OCI-LY7 (cell line): ENCODE measurements around the gene IRF8. TPM values are rescaled to one million over a fixed set of nuclear protein-coding genes. Genes with fewer than 3 reads are reported as not detected.

Experiments
- BruUV-seq: library from RNA; stranded (reverse); fragments of 400-500 nt; replicated peaks from 2 replicates; lab custom pipeline; 2021; lab: Mats Ljungman, UMichigan
- CTCF ChIA-PET: fragments of 300-600 bp; sonication (Branson Sonifier 250); formaldehyde crosslinking; loops from one replicate; lab custom pipeline; 2022; ENCODE audit warnings: antibody characterized with exemption; ENCODE audit not compliant: unreplicated experiment; lab: Charles Lee
- POLR2A ChIA-PET: fragments of 300-600 bp; sonication (Branson Sonifier 250); formaldehyde crosslinking; loops from one replicate; lab custom pipeline; 2022; ENCODE audit warnings: antibody characterized with exemption; lab: Charles Lee
- DNase-seq: peaks from one replicate; pipeline ENCODE4 v3.0.0-alpha.2; 2015; ENCODE audit warnings: low spot score
- H2AFZ ChIP-seq: fragments of 200-600 bp; sonication (generic), shearing (Covaris generic); 2 replicates; pipeline ENCODE4 v1.6.1; 2014; ENCODE audit warnings: mild to moderate bottlenecking, antibody characterized with exemption, low read length, moderate library complexity
- H3K27ac ChIP-seq: fragments of 200-600 bp; sonication (generic); 2 replicates; pipeline ENCODE4 v1.5.1; 2014; ENCODE audit warnings: mixed run types, low read depth, mild to moderate bottlenecking, moderate library complexity, low read length, inconsistent platforms; ENCODE audit not compliant: poor library complexity, severe bottlenecking
- H3K36me3 ChIP-seq: fragments of 200-600 bp; sonication (generic); 2 replicates; pipeline ENCODE4 v1.6.1; 2014; ENCODE audit warnings: mild to moderate bottlenecking, antibody characterized with exemption, low read length, moderate library complexity, mixed read lengths; ENCODE audit not compliant: insufficient read depth
- H3K4me1 ChIP-seq: fragments of 200-600 bp; sonication (generic); 2 replicates; pipeline ENCODE4 v1.5.1; 2014; ENCODE audit warnings: mild to moderate bottlenecking, low read length; ENCODE audit not compliant: insufficient read depth, poor library complexity, severe bottlenecking
- H3K4me2 ChIP-seq: fragments of 200-600 bp; sonication (generic); 2 replicates; pipeline ENCODE4 v1.6.1; 2014; ENCODE audit warnings: mild to moderate bottlenecking, low read length
- H3K4me3 ChIP-seq: fragments of 200-600 bp; sonication (generic); 2 replicates; pipeline ENCODE4 v1.5.1; 2014; ENCODE audit warnings: mild to moderate bottlenecking, low read depth, low read length; ENCODE audit not compliant: poor library complexity, severe bottlenecking
- H3K79me2 ChIP-seq: fragments of 200-600 bp; sonication (generic); 2 replicates; pipeline ENCODE4 v1.6.1; 2016; ENCODE audit warnings: low read depth, mild to moderate bottlenecking, low read length, moderate library complexity, mixed read lengths; ENCODE audit not compliant: insufficient read depth
- H3K9me2 ChIP-seq: fragments of 200-600 bp; sonication (generic); 2 replicates; pipeline ENCODE4 v1.6.1; 2016; ENCODE audit warnings: mild to moderate bottlenecking, low read length, mixed read lengths; ENCODE audit not compliant: insufficient read depth
- H3K9me3 ChIP-seq: fragments of 200-600 bp; sonication (generic); 2 replicates; pipeline ENCODE4 v1.6.1; 2014; ENCODE audit warnings: mild to moderate bottlenecking, mixed run types, low read length, mixed read lengths
- H4K20me1 ChIP-seq: fragments of 200-600 bp; sonication (generic); 2 replicates; pipeline ENCODE4 v1.6.1; 2014; ENCODE audit warnings: mild to moderate bottlenecking, antibody characterized with exemption, low read length, moderate library complexity, mixed read lengths; ENCODE audit not compliant: insufficient read depth
- CTCF ChIP-seq: fragments of 200-600 bp; sonication (generic); conservative IDR thresholded peaks from 2 replicates; pipeline ENCODE4 v1.5.1; 2014; ENCODE audit warnings: mild to moderate bottlenecking, antibody characterized with exemption, low read length, moderate library complexity, mixed read lengths
- EZH2phosphoT487 ChIP-seq: fragments of 200-600 bp; sonication (generic); IDR thresholded peaks from 2 replicates; pipeline ENCODE4 v1.6.1; 2018; ENCODE audit warnings: low read depth, borderline replicate concordance, mild to moderate bottlenecking, mixed run types, antibody characterized with exemption, low read length, moderate library complexity, mixed read lengths
- intact Hi-C: fragments of 100-400 bp; cut with micrococcal nuclease; formaldehyde crosslinking; loops from one replicate; pipeline ENCODE4 v1.10.0; 2022; ENCODE audit not compliant: unreplicated experiment
- total RNA-seq, 2 experiments: library from RNA; depleted of rRNA in 1 of 2; stranded (reverse); fragments of >200 nt in 1 of 2; shearing (Covaris generic) in 1 of 2; gene quantifications; 2 replicates each; pipeline ENCODE4 v1.2.3, GENCODE V29; 2014 to 2022

The IRF8 gene
- total RNA-seq, 2 experiments from 2014 or later, result 181 to 224 TPM

- Histone ChIP-seq H3K36me3 (no peaks in the 10 kb centered on the region), H4K20me1 (no peaks in the 10 kb centered on the region), H2AFZ (no peak overlapping the region), H3K4me2 (no peak overlapping the region), H3K27ac (no peak overlapping the region), H3K9me2 (no peaks in the 10 kb centered on the region), H3K4me1 (no peaks in the 10 kb centered on the region), H3K79me2 (no peaks in the 10 kb centered on the region), H3K9me3 (no peaks in the 10 kb centered on the region), H3K4me3 (no peak overlapping the region)
- POLR2A ChIA-PET, result no interaction called here
- no TSS peak for BruUV-seq
- DNase-seq, result no peak
- CTCF ChIA-PET, result no interaction called here
- intact Hi-C loops, result no loop called here
- no peak for TF ChIP-seq EZH2phosphoT487
- TF ChIP-seq CTCF, result no peak
Observed at GRCh38 chr16:85878407-85878806, 20.6 kb upstream of the IRF8 start.

- no peaks in the 10 kb centered on the region for H4K20me1 ChIP-seq
- H3K9me2 ChIP-seq, result no peaks in the 10 kb centered on the region
- no peaks in the 10 kb centered on the region for H3K9me3 ChIP-seq
- ChIA-PET CTCF (no interaction called here), POLR2A (no interaction called here)
- no peaks in the 10 kb centered on the region for H3K4me1 ChIP-seq
- H3K4me2 ChIP-seq, result no peak overlapping the region
- no peak for DNase-seq
- no peak overlapping the region for H3K27ac ChIP-seq
- no peaks in the 10 kb centered on the region for H3K79me2 ChIP-seq
- intact Hi-C loops, result no loop called here
- BruUV-seq, result no TSS peak
- H2AFZ ChIP-seq, result no peak overlapping the region
- no peaks in the 10 kb centered on the region for H3K36me3 ChIP-seq
- no peak overlapping the region for H3K4me3 ChIP-seq
- TF ChIP-seq EZH2phosphoT487 (no peak), CTCF (no peak)
Observed at GRCh38 chr16:85878875-85879274, 20.1 kb upstream of the IRF8 start.

- CTCF ChIA-PET, result no interaction called here
- H3K4me2 ChIP-seq, result no peak overlapping the region
- no TSS peak for BruUV-seq
Observed at GRCh38 chr16:85879549-85879948, 19.4 kb upstream of the IRF8 start.

More at GRCh38 chr16:85879549-85879948, 19.4 kb upstream of the IRF8 start:
- POLR2A ChIA-PET, result no interaction called here
- Histone ChIP-seq H3K4me1 (no peaks in the 10 kb centered on the region), H3K9me2 (no peaks in the 10 kb centered on the region), H3K79me2 (no peaks in the 10 kb centered on the region), H3K9me3 (no peaks in the 10 kb centered on the region), H2AFZ (no peak overlapping the region), H4K20me1 (no peaks in the 10 kb centered on the region), H3K36me3 (no peaks in the 10 kb centered on the region), H3K4me3 (no peak overlapping the region), H3K27ac (no peak overlapping the region)
- no peak for DNase-seq
- intact Hi-C loops, result no loop called here
- TF ChIP-seq CTCF (no peak), EZH2phosphoT487 (no peak)
